GM21528 (cell line): Measurements from ENCODE around the gene CREBBP.

Experiments
- ATAC-seq: cut with Tn5 transposase; IDR thresholded peaks from one replicate; pipeline ENCODE4 v1.9.1; 2021; ENCODE audit warnings: mild to moderate bottlenecking, moderate library complexity; ENCODE audit not compliant: unreplicated experiment, low FRiP score

CREBBP gene

DNA sequence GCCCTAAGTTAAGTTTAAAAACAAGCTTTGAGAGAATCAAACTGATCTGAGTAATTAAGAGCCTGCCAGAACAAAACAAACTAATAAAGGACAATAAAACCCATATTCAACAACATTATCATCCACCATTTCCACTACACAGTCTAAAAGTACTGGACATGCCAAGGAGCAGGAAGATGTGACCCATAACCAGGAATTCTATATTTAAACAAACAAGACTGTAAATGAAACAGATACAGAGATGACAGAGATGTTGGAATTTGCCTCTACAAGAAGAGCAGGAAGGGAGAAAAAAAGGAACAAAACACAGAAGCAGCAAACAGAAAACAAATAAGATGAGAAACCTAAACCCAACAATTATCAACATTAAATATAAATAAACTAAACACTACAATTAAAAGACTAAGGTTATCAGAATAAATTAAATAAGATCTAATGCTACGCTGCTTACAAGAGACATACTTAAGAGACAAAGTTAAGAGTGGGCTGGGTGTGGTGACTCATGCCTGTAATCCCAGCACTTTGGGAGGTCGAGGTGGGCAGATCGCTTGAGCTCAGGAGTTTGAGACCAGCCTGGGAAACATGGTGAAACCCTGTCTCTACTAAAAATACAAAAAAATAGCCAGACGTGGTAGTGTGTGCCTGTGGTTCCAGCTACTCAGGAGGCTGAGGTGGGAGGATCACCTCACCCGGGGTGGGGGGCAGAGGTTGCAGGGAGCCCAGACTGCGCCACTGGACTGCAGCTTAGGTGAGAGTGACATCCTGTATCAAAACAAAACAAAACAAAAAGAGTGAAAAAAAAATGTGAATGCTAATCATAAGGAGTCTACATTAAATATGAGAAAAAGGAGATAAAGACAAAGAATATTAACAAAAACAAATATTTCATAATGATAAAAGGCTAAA lies 50.6 kb downstream of the CREBBP start:
- no peak for ATAC-seq

DNA sequence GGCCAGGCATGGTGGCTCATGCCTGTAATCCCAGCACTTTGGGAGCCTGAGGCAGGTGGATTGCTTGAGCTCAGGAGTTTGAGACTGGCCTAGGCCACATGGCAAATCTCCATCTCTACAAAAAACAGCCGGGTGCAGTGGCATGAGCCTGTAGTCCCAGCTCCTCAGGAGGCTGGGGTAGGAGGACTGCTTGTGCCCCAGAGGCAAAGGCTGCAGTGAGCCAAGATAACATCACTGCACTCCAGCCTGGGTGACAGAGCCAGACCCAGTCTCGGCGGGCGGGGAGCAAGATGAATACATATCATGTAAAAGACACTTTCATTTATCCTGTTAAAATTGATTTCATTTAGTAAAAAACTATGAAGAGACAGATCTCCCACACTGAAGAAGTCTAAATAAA lies 54.6 kb downstream of the CREBBP start:
- ATAC-seq = no peak

- no peak for ATAC-seq
Observed at GRCh38 chr16:3825103-3825502, 55.4 kb downstream of the CREBBP start.

DNA sequence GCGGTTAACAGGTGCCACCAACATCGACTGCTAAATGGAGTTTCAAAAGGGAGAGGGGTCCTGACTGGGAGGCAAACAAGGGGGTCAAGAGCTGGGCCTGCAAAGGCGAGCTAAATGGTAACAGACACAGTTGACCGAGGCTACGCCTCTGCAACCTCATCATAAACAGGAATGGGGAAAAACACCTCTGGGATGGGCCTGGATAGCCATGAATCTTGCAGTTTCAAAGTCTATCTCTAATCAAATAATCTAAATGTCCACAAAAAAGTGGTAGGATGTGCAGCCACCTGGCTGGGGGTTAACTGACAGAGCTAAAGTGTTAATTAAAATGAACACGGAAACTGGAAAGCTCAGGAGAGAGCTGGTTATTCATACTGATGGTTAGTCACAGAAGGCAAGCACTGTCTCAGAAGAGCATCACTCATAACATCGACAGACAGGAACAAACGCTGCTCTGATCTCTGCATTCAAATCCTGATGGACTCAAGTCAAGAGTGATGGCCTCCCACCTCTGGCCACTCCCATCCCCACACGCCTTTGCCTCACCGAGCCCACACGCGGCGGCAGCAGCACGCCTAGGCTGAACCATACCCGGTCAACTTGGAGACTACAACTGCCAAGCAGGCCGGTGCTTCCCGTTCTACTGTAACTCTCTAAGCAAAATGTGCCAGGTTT lies 56.3 kb downstream of the CREBBP start:
- ATAC-seq = no peak

- ATAC-seq = no peak
Observed at GRCh38 chr16:3823427-3823826, 57.1 kb downstream of the CREBBP start.

DNA sequence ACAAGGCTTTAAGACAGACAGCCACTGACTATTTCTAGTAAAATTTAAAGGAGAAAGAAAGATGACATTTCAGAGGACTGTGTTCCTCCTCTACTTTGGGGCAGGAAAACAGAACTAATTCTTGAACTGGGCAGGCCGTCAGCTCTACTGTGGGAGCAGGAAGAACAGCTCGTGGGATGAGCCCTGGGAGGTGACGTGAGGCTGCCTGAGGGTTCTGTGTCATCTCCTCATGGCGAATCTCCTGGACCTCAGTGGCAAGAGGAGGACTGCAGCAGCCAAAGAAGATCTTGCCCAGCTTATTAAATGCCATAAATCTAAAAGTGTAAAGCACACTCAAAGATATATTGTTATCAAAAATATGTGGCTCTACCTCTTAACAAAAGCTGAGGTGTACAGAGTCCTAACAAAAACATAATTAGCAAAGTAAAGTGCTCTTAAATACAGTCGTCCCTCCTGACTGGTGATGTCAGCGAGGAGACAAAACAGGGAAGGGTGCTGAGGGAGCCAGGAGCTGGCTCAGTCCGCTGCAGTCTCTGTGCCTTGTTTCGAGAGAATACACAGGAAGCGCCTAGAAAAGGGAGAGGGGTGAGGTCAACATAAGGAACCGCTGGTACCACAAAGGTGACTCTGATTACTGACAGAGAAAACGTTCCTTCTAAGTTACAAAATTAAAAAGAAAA lies 58.0 kb downstream of the CREBBP start:
- ATAC-seq = no peak

GRCh38 chr16:3821184-3821583 lies 59.3 kb downstream of the CREBBP start:
- no peak for ATAC-seq

DNA sequence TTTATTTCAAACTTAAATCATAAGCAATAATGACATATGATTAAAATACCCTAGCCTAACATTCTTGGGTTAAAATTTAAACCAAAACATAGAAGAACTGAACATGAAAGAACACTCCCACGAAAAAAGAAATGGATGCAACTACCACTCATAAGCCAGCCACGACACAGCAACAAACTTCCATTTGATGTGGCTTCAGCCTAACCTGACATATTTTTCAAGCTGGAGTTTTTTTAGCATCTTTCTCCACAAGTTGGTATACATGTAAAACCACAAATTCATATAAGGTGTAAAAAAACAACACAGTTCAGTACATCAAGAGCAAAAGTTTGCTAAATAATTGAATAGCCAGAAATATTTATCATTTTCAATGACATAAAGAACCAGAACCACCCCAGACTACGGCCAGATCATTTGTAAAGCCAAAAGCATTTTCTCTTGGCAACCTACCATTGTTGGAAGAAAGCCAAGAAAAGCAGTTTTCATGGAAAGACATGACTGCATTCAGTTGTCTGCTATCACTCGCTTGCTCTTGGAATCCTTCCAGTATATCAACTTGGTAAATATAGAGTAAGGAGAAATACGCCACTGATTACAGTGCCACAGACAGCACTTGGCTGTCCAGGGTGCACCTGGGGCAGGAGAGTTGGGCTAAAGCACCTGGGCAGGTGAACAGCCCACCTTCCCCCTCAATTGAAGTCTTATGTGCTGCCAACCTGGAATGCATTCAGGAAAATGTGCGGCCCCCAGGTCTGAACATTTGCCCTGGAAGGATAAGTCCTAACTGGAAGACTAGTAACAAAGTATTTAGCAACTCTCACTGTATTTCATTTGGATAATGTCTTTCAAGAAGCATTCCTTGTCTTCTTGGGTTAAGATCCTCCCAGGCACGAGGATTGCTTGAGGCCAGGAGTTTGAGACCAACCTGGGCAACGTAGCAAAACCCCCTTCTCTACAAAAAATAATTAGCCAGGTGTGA lies 60.5 kb downstream of the CREBBP start:
- no peak for ATAC-seq

DNA sequence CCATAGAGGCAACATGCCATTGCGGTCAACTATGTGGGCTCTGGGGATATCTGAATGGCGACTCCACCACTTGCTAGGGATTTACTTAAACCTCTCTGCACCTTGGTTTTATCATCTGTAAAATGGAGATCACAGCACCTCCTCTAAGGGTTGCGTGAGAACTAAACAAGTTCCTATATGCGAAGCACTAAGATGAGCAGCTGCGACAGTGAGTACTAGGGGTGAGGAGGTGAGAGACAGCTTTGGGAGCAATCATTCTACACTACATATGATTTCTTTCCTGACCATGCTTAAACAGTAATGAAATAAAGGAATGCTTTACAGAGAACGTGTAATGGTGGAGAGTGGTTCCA lies 61.4 kb downstream of the CREBBP start:
- ATAC-seq = no peak

- ATAC-seq = no peak
Observed at GRCh38 chr16:3816326-3816725, 64.2 kb downstream of the CREBBP start.

DNA sequence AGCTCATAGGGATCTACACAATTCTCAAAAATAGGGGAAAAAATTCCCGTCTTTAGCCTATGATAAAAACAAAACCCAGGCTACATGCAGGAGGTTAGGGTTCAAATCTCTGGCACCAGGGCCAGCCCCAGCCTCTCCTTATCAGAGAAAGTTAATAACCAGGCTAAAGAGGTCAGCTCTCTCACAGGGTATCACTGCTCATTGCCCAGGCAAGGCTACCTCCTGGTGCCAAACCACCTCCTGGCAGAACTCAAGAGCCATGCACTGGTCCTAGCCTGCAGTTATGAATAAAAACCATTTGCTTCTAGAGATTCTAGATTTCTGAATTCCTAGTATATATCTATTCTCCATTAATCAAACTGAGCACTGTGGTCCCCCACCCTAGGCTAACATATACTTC lies 65.8 kb downstream of the CREBBP start:
- no peak for ATAC-seq

GRCh38 chr16:3812469-3813172 lies 67.9 kb downstream of the CREBBP start:
- ATAC-seq = no peak

DNA sequence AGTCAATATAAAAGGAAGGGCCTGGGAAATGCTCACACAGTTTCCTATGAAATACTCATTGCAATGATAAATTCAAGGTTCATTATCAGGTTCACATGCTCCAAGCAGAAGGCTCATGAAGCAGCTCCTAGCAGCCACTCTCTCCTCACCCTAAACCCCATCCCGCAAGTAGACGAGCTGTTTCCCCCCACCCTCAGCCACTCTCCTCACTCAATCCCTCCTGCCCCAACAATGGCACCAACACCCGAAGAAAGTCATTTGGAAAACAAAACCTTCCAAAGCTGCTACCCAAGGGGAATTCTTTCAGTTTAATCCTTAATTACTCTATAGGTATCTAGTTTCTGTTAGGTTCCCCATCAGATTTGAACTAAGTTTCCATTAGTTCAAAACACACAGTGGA lies 69.7 kb downstream of the CREBBP start:
- ATAC-seq = no peak

GRCh38 chr16:3810198-3810664 lies 70.3 kb downstream of the CREBBP start:
- ATAC-seq = no peak

- no peak for ATAC-seq
Observed at GRCh38 chr16:3808308-3809063, 72.0 kb downstream of the CREBBP start.

- no peak for ATAC-seq
Observed at GRCh38 chr16:3807425-3808123, 72.9 kb downstream of the CREBBP start.

GRCh38 chr16:3804426-3805016 lies 76.0 kb downstream of the CREBBP start:
- ATAC-seq = no peak
